OCI-LY1 (cell line): ENCODE results near the gene GMIP.

Experiments
- H2AFZ ChIP-seq: fragments of 200-600 bp; sonication (generic), shearing (Covaris generic); 2 replicates; pipeline ENCODE4 v1.6.0; 2014; ENCODE audit warnings: antibody characterized with exemption, mild to moderate bottlenecking, low read length
- H3F3A ChIP-seq: fragments of 200-600 bp; sonication (generic), shearing (Covaris generic); 2 replicates; pipeline ENCODE4 v1.6.0; 2014; ENCODE audit warnings: mild to moderate bottlenecking, antibody characterized with exemption, low read length, moderate library complexity; ENCODE audit not compliant: insufficient read depth
- H3K27ac ChIP-seq: fragments of 200-600 bp; sonication (generic); 2 replicates; pipeline ENCODE4 v1.5.1; 2014; ENCODE audit warnings: low read length, mixed run types, mild to moderate bottlenecking, low read depth; ENCODE audit not compliant: poor library complexity, severe bottlenecking
- H3K27me3 ChIP-seq: fragments of 200-600 bp; sonication (generic); 2 replicates; pipeline ENCODE4 v1.6.0; 2014; ENCODE audit warnings: antibody characterized with exemption, mild to moderate bottlenecking, low read length, moderate library complexity; ENCODE audit not compliant: insufficient read depth
- H3K36me3 ChIP-seq: fragments of 200-600 bp; sonication (generic); 2 replicates; pipeline ENCODE4 v1.6.1; 2014; ENCODE audit warnings: mild to moderate bottlenecking, antibody characterized with exemption, low read length, moderate library complexity, mixed read lengths; ENCODE audit not compliant: insufficient read depth
- H3K4me1 ChIP-seq: fragments of 200-600 bp; sonication (generic); 2 replicates; pipeline ENCODE4 v1.5.1; 2014; ENCODE audit warnings: mild to moderate bottlenecking, low read length, moderate library complexity; ENCODE audit not compliant: insufficient read depth, severe bottlenecking
- H3K4me2 ChIP-seq: fragments of 200-600 bp; sonication (generic), shearing (Covaris generic); 2 replicates; pipeline ENCODE4 v1.6.1; 2014; ENCODE audit warnings: low read length
- H3K4me3 ChIP-seq: fragments of 200-600 bp; sonication (generic); 2 replicates; pipeline ENCODE4 v1.5.1; 2014; ENCODE audit warnings: low read length, low read depth, mild to moderate bottlenecking, mixed read lengths; ENCODE audit not compliant: poor library complexity, severe bottlenecking
- H3K79me2 ChIP-seq: fragments of 200-600 bp; shearing (Covaris generic); 2 replicates; pipeline ENCODE4 v1.6.1; 2016; ENCODE audit warnings: mixed run types, low read length, mixed read lengths; ENCODE audit not compliant: insufficient read depth
- H3K9ac ChIP-seq: fragments of 200-600 bp; sonication (generic), shearing (Covaris generic); 2 replicates; pipeline ENCODE4 v1.6.1; 2014; ENCODE audit warnings: mild to moderate bottlenecking, low read length, mixed read lengths
- H3K9me2 ChIP-seq: fragments of 200-600 bp; sonication (generic), shearing (Covaris generic); 2 replicates; pipeline ENCODE4 v1.6.1; 2014; ENCODE audit warnings: low read depth, mild to moderate bottlenecking, low read length, mixed read lengths
- H3K9me3 ChIP-seq: fragments of 200-600 bp; shearing (Covaris generic); 2 replicates; pipeline ENCODE4 v1.6.1; 2014; ENCODE audit warnings: low read length, mixed read lengths
- H4K20me1 ChIP-seq: fragments of 200-600 bp; sonication (generic), shearing (Covaris generic); 2 replicates; pipeline ENCODE4 v1.6.0; 2016; ENCODE audit warnings: mild to moderate bottlenecking, low read length; ENCODE audit not compliant: insufficient read depth
- EZH2 ChIP-seq: fragments of 200-600 bp; sonication (generic), shearing (Covaris generic); IDR thresholded peaks from 2 replicates; pipeline ENCODE4 v1.8.0; 2017; ENCODE audit warnings: borderline replicate concordance, mixed run types, mild to moderate bottlenecking, antibody characterized with exemption, low read length, moderate library complexity, mixed read lengths
- TF ChIP-seq, protein P1 (sequence below): fragments of 200-600 bp; sonication (generic), shearing (Covaris generic); IDR thresholded peaks from 2 replicates; pipeline ENCODE4 v1.5.1; 2017; ENCODE audit warnings: mild to moderate bottlenecking, antibody characterized with exemption, low read length, moderate library complexity, mixed read lengths

The GMIP gene

DNA sequence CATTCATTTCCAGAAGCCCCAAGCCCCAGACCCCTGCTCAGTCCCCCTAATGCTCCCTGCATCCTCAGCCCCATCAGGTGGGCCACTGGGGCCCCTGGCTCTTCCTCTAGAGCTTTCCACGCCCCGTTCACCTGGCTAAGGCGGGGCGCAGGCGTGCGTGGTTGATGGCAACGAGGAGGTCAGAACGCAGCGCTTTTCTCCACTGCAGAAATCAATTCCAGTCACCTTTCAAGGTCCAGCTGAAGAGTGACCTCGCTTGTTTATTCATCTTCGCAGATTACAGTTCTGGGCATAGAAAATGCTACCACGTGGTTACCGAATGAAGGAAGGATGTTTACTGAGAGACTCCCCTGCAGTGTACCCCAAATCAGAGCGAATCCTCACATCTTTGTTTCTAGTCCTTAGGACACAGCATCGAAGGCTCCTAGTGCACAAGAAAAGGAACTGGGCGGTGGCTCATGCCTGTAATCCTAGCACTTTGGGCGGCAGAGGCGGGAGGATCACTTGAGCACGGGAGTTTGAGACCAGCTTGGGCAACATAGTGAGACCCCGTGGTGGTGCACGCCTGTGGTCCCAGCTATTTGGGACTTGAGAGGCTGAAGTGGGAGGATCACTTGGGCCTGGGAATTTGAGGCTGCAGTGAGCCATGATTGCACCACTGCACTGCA is 24.1 kb downstream of the GMIP start:
- Histone ChIP-seq H3K36me3 (peaks cover 8% of the 10 kb centered on the region; the same call in 1 of the 2 replicates), H3K4me1 (peaks cover 28% of the 10 kb centered on the region), H4K20me1 (no peaks in the 10 kb centered on the region), H3F3A (no peaks in the 10 kb centered on the region), H3K27ac (no peak overlapping the region), H2AFZ (no peak overlapping the region), H3K9me2 (no peaks in the 10 kb centered on the region), H3K4me3 (peak overlapping the region; percentile 45), H3K4me2 (peak overlapping the region; percentile 60), H3K9me3 (no peaks in the 10 kb centered on the region), H3K79me2 (no peaks in the 10 kb centered on the region), H3K9ac (peak overlapping the region; percentile 1; the same call in 1 of the 2 replicates), H3K27me3 (no peaks in the 10 kb centered on the region)
- TF ChIP-seq EZH2 = no peak
- TF ChIP-seq, protein P1, sequence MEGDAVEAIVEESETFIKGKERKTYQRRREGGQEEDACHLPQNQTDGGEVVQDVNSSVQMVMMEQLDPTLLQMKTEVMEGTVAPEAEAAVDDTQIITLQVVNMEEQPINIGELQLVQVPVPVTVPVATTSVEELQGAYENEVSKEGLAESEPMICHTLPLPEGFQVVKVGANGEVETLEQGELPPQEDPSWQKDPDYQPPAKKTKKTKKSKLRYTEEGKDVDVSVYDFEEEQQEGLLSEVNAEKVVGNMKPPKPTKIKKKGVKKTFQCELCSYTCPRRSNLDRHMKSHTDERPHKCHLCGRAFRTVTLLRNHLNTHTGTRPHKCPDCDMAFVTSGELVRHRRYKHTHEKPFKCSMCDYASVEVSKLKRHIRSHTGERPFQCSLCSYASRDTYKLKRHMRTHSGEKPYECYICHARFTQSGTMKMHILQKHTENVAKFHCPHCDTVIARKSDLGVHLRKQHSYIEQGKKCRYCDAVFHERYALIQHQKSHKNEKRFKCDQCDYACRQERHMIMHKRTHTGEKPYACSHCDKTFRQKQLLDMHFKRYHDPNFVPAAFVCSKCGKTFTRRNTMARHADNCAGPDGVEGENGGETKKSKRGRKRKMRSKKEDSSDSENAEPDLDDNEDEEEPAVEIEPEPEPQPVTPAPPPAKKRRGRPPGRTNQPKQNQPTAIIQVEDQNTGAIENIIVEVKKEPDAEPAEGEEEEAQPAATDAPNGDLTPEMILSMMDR = no peak

DNA sequence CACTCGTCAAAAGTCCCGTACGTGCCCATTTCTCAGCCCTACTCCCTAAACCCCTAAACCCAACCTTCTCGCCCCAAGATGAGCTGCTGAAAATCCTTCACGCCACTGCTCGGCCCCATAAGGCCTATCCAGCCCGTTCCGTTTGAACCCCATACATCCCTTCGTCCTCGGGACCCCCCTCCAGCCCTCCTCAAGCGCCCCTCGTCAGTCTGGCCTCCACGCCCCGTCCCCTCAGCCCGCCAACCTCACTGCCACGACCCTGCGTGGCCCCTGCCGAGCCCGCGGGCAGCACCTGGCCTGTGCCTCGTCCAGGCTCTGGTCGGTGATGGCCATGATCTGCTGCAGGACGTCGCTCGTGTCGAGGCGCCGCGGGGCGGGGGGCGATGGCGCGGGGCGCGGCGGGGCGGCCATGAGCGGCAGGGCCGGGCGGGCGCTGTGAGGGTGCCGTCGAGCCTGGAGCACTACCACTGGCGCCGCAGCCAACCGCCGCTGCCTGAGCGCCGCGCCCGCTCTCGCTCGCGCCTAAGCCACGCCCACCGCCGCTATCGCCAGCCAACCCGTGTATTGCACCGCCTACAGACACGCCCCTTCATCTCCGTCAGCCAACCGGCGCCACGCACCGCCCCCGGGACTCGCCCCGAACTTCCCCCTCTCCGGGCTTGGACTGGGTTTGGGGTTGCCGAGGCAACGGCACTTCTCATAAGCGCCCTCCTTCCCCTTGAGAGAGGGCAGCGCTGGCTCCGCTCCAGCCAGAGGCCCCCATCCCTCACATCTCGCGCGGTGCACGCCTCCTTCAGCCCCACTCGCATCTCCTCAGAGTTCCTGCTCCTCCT is 25.0 kb downstream of the GMIP start, which contains the start of gene PBX4:
TSS of gene PBX4 (minus strand) at position 469 of the 833 bp plus-strand sequence. CDS start at position 411, 58 bp downstream.
- Histone ChIP-seq H2AFZ (no peak within 1 kb of the TSS), H3K9me3 (no peaks in the 10 kb centered on the region), H3K9ac (peak within 1 kb of the TSS; percentile 75), H3K27ac (no peak within 1 kb of the TSS), H3K4me3 (peak within 1 kb of the TSS; percentile 75), H3K36me3 (no peaks in the 10 kb centered on the region), H3K27me3 (no peaks in the 10 kb centered on the region), H4K20me1 (no peaks in the 10 kb centered on the region), H3F3A (no peaks in the 10 kb centered on the region), H3K4me1 (peaks cover 28% of the 10 kb centered on the region), H3K9me2 (no peaks in the 10 kb centered on the region), H3K4me2 (peak within 1 kb of the TSS; percentile 77), H3K79me2 (no peaks in the 10 kb centered on the region)
- TF ChIP-seq, protein P1 = no peak
- no peak for TF ChIP-seq EZH2

GRCh38 chr19:19615086-19615485 is 28.4 kb downstream of the GMIP start:
- H3K4me1 ChIP-seq = peaks cover 28% of the 10 kb centered on the region
- H4K20me1 ChIP-seq = no peaks in the 10 kb centered on the region
- H3K9me3 ChIP-seq = no peaks in the 10 kb centered on the region
- H3F3A ChIP-seq = no peaks in the 10 kb centered on the region
- H3K9me2 ChIP-seq = no peaks in the 10 kb centered on the region
- no peak overlapping the region for H2AFZ ChIP-seq
- no peaks in the 10 kb centered on the region for H3K36me3 ChIP-seq
- no peak for TF ChIP-seq EZH2
- TF ChIP-seq, protein P1 = no peak
- H3K4me3 ChIP-seq = no peak overlapping the region
- H3K27ac ChIP-seq = no peak overlapping the region
- peak overlapping the region; percentile 26; the same call in 1 of the 2 replicates for H3K4me2 ChIP-seq
- no peaks in the 10 kb centered on the region for H3K79me2 ChIP-seq
- no peak overlapping the region for H3K9ac ChIP-seq
- no peaks in the 10 kb centered on the region for H3K27me3 ChIP-seq
